HEK293 (cell line): ENCODE measurements around the gene TNKS2.

Experiments
- CTCF ChIA-PET: fragments of 350-600 bp; formaldehyde crosslinking; extraction: SDS; loops from one replicate; lab custom pipeline; 2021; ENCODE audit warnings: antibody characterized with exemption; lab: Yijun Ruan, JAX
- POLR2A ChIA-PET: fragments of 300-600 bp; formaldehyde crosslinking; extraction: SDS; loops from one replicate; lab custom pipeline; 2020; ENCODE audit warnings: antibody characterized with exemption, inconsistent platforms; lab: Yijun Ruan, JAX
- H3K27ac ChIP-seq: fragments of 200-500 bp; sonication (Bioruptor generic); 2 replicates; pipeline ENCODE4 v1.5.1; 2014; ENCODE audit warnings: low read depth, low read length, control low read depth, inconsistent platforms; ENCODE audit errors: extremely low read depth
- H3K36me3 ChIP-seq, 2 experiments: fragments of 200-500 bp in 1 of 2; sonication (Bioruptor generic) in 1 of 2; 1 replicate in 1 of 2; 2 replicates in 1 of 2; pipeline ENCODE4 v1.5.1; 2014 to 2017; ENCODE audit warnings: inconsistent platforms in 2 of 2, low read length in 2 of 2; ENCODE audit not compliant: control insufficient read depth in 2 of 2, insufficient read depth in 1 of 2
- H3K4me1 ChIP-seq: fragments of 200-500 bp; sonication (Bioruptor generic); 2 replicates; pipeline ENCODE4 v1.5.1; 2014; ENCODE audit warnings: mild to moderate bottlenecking, low read length, inconsistent platforms; ENCODE audit not compliant: control insufficient read depth, insufficient read depth
- H3K4me3 ChIP-seq: 2 replicates; pipeline ENCODE4 v1.5.1; 2011; ENCODE audit warnings: low read depth, mild to moderate bottlenecking, control low read depth, low read length, moderate library complexity
- H3K9me3 ChIP-seq: fragments of 200-500 bp; sonication (Bioruptor generic); 2 replicates; pipeline ENCODE4 v1.5.1; 2014; ENCODE audit warnings: low read depth, low read length, inconsistent platforms; ENCODE audit not compliant: control insufficient read depth, insufficient read depth
- EGR2 ChIP-seq: fragments of 450-650 bp; formaldehyde crosslinking; IDR thresholded peaks from 2 replicates; pipeline ENCODE4 v1.5.1; 2016; ENCODE audit warnings: low read depth, missing biosample characterization, missing genetic modification characterization
- GFI1B ChIP-seq: fragments of 450-650 bp; formaldehyde crosslinking; IDR thresholded peaks from 2 replicates; pipeline ENCODE4 v1.5.1; 2016; ENCODE audit warnings: missing biosample characterization, missing genetic modification characterization
- SP2 ChIP-seq: fragments of 450-650 bp; formaldehyde crosslinking; IDR thresholded peaks from 2 replicates; pipeline ENCODE4 v1.5.1; 2016; ENCODE audit warnings: missing biosample characterization, missing genetic modification characterization
- SP7 ChIP-seq: fragments of 450-650 bp; formaldehyde crosslinking; IDR thresholded peaks from 2 replicates; pipeline ENCODE4 v1.5.1; 2016; ENCODE audit warnings: missing biosample characterization, missing genetic modification characterization
- TRIM28 ChIP-seq: IDR thresholded peaks from 2 replicates; pipeline ENCODE4 v1.6.1; 2011; ENCODE audit warnings: low read length, control low read depth, borderline replicate concordance
- WT1 ChIP-seq: fragments of 450-650 bp; formaldehyde crosslinking; IDR thresholded peaks from 2 replicates; pipeline ENCODE4 v1.5.1; 2016; ENCODE audit warnings: missing biosample characterization, missing genetic modification characterization
- YY2 ChIP-seq: fragments of 450-650 bp; formaldehyde crosslinking; IDR thresholded peaks from 2 replicates; pipeline ENCODE4 v1.5.1; 2016; ENCODE audit warnings: missing biosample characterization, missing genetic modification characterization
- ZFP41 ChIP-seq: fragments of 450-650 bp; formaldehyde crosslinking; IDR thresholded peaks from 2 replicates; pipeline ENCODE4 v1.5.1; 2016; ENCODE audit warnings: missing biosample characterization, missing genetic modification characterization, borderline replicate concordance
- ZNF10 ChIP-seq: fragments of 450-650 bp; formaldehyde crosslinking; IDR thresholded peaks from 2 replicates; pipeline ENCODE4 v1.5.1; 2017; ENCODE audit warnings: missing biosample characterization, missing genetic modification characterization
- ZNF133 ChIP-seq: fragments of 450-650 bp; formaldehyde crosslinking; IDR thresholded peaks from 2 replicates; pipeline ENCODE4 v1.5.1; 2016; ENCODE audit warnings: missing biosample characterization, missing genetic modification characterization
- ZNF146 ChIP-seq: fragments of 450-650 bp; formaldehyde crosslinking; IDR thresholded peaks from 2 replicates; pipeline ENCODE4 v1.5.1; 2016; ENCODE audit warnings: missing biosample characterization, missing genetic modification characterization
- ZNF184 ChIP-seq: fragments of 450-650 bp; IDR thresholded peaks from 2 replicates; pipeline ENCODE4 v1.5.1; 2018; ENCODE audit warnings: missing biosample characterization, mild to moderate bottlenecking, missing genetic modification characterization
- ZNF26 ChIP-seq: fragments of 450-650 bp; formaldehyde crosslinking; IDR thresholded peaks from 2 replicates; pipeline ENCODE4 v1.5.1; 2016; ENCODE audit warnings: missing biosample characterization, missing genetic modification characterization
- ZNF335 ChIP-seq: fragments of 450-650 bp; formaldehyde crosslinking; conservative IDR thresholded peaks from 2 replicates; pipeline ENCODE4 v1.5.1; 2016; ENCODE audit warnings: missing biosample characterization, missing genetic modification characterization
- ZNF350 ChIP-seq: fragments of 450-650 bp; formaldehyde crosslinking; IDR thresholded peaks from 2 replicates; pipeline ENCODE4 v1.5.0; 2017; ENCODE audit warnings: missing biosample characterization, mild to moderate bottlenecking, missing genetic modification characterization
- ZNF362 ChIP-seq: fragments of 450-650 bp; formaldehyde crosslinking; IDR thresholded peaks from 2 replicates; pipeline ENCODE4 v1.5.1; 2016; ENCODE audit warnings: missing biosample characterization, missing genetic modification characterization
- ZNF391 ChIP-seq: fragments of 450-650 bp; formaldehyde crosslinking; IDR thresholded peaks from 2 replicates; pipeline ENCODE4 v1.5.1; 2016; ENCODE audit warnings: low read depth, missing biosample characterization, missing genetic modification characterization, borderline replicate concordance
- ZNF433 ChIP-seq: fragments of 450-650 bp; formaldehyde crosslinking; IDR thresholded peaks from 2 replicates; pipeline ENCODE4 v1.5.1; 2016; ENCODE audit warnings: missing biosample characterization, missing genetic modification characterization, low read depth
- ZNF561 ChIP-seq: fragments of 450-650 bp; IDR thresholded peaks from 2 replicates; pipeline ENCODE4 v1.5.1; 2018; ENCODE audit warnings: missing biosample characterization, missing genetic modification characterization, borderline replicate concordance
- ZNF610 ChIP-seq: fragments of 450-650 bp; formaldehyde crosslinking; IDR thresholded peaks from 2 replicates; pipeline ENCODE4 v1.5.1; 2016; ENCODE audit warnings: missing biosample characterization, missing genetic modification characterization, borderline replicate concordance
- ZNF654 ChIP-seq: fragments of 450-650 bp; formaldehyde crosslinking; IDR thresholded peaks from 2 replicates; pipeline ENCODE4 v1.5.1; 2016; ENCODE audit warnings: low read depth, missing biosample characterization, missing genetic modification characterization
- ZNF664 ChIP-seq: fragments of 450-650 bp; formaldehyde crosslinking; IDR thresholded peaks from 2 replicates; pipeline ENCODE4 v1.5.1; 2016; ENCODE audit warnings: missing biosample characterization, missing genetic modification characterization
- ZNF747 ChIP-seq: fragments of 450-650 bp; formaldehyde crosslinking; IDR thresholded peaks from 2 replicates; pipeline ENCODE4 v1.5.1; 2016; ENCODE audit warnings: missing biosample characterization, missing genetic modification characterization
- ZXDB ChIP-seq: fragments of 450-650 bp; formaldehyde crosslinking; IDR thresholded peaks from 2 replicates; pipeline ENCODE4 v1.5.1; 2016; ENCODE audit warnings: missing biosample characterization, missing genetic modification characterization
- TF ChIP-seq, protein P1 (sequence below): fragments of 450-650 bp; formaldehyde crosslinking; IDR thresholded peaks from 2 replicates; pipeline ENCODE4 v1.5.1; 2016; ENCODE audit warnings: missing biosample characterization, missing genetic modification characterization
- TF ChIP-seq, protein P2 (sequence below): fragments of 450-650 bp; formaldehyde crosslinking; IDR thresholded peaks from 2 replicates; pipeline ENCODE4 v1.5.1; 2017; ENCODE audit warnings: missing biosample characterization, missing genetic modification characterization

Gene TNKS2

DNA sequence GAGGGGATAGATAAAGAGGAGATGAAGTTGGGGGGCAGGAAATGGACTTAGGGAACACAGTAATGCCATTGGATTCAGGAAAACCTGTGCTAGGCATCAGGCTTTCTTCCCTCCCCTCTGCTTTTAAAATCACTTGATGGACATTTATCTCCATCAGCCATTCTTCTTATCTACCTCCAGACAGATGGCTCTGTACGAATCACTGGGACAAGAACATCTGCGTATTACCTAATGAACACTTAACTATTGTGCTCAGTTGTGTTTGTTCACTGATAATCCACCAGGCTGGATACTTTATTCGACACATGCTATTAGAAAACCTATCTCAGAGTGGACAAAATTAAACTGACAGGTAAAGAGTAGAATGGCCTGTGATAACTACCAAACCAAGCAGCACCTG lies 40.0 kb downstream of the TNKS2 start:
- Histone ChIP-seq H3K9me3 (no peaks in the 10 kb centered on the region), H3K4me3 (no peak overlapping the region), H3K27ac (no peak overlapping the region), H3K4me1 (no peaks in the 10 kb centered on the region), H3K36me3 (peaks cover 75 to 86% of the 10 kb centered on the region in 2 experiments)
- TF ChIP-seq TRIM28: no peak
- no peak for TF ChIP-seq EGR2 (tag by site-specific recombination)
- no peak for TF ChIP-seq WT1
- TF ChIP-seq ZNF664 (tag by site-specific recombination): no peak
- no peak for TF ChIP-seq ZXDB (tag by site-specific recombination)
- TF ChIP-seq YY2: no peak
- 0 out of 2 replicates have a peak, but pooled peaks have one; percentile 2 for TF ChIP-seq ZNF362 (tag by site-specific recombination)
- ChIA-PET CTCF (interaction anchor here (0.7 kb wide), 1 partner anchor 12 kb away, joined by 4 read pairs; no protein-coding TSS in a partner anchor), POLR2A (no interaction called here)

GRCh38 chr10:91843083-91843482 lies 44.9 kb downstream of the TNKS2 start:
- ChIA-PET CTCF (interaction anchor here (0.7 to 2.1 kb wide), 2 partner anchors 21 to 70 kb away, joined by 5 to 6 read pairs; no protein-coding TSS in a partner anchor), POLR2A (no interaction called here)
- Histone ChIP-seq H3K4me3 (no peak overlapping the region), H3K36me3 (peaks cover 66 to 86% of the 10 kb centered on the region in 2 experiments), H3K4me1 (no peaks in the 10 kb centered on the region), H3K27ac (no peak overlapping the region), H3K9me3 (no peaks in the 10 kb centered on the region)
- TF ChIP-seq ZFP41 (tag by site-specific recombination) (no peak), ZNF10 (tag by site-specific recombination) (no peak), ZNF610 (tag by site-specific recombination) (no peak), ZNF26 (no peak), ZNF133 (no peak), ZNF391 (tag by site-specific recombination) (no peak), SP2 (tag by site-specific recombination) (no peak), ZNF747 (tag by site-specific recombination) (no peak), ZNF335 (tag by site-specific recombination) (no peak), GFI1B (tag by site-specific recombination) (no peak), ZXDB (tag by site-specific recombination) (no peak), SP7 (tag by site-specific recombination) (no peak), ZNF184 (tag by site-specific recombination) (no peak)

- ChIA-PET CTCF (interaction anchor here (0.6 to 1.8 kb wide), 13 partner anchors 10 to 1907 kb away, joined by 3 to 20 read pairs (median 4); no protein-coding TSS in a partner anchor), POLR2A (no interaction called here)
- TF ChIP-seq ZNF350 (tag by site-specific recombination) (no peak), ZNF654 (tag by site-specific recombination) (peak; percentile 27; the same call in 1 of the 2 replicates), ZNF433 (tag by site-specific recombination) (no peak), ZNF561 (tag by site-specific recombination) (no peak), YY2 (no peak), ZNF146 (tag by site-specific recombination) (no peak)
- TF ChIP-seq, protein P1, sequence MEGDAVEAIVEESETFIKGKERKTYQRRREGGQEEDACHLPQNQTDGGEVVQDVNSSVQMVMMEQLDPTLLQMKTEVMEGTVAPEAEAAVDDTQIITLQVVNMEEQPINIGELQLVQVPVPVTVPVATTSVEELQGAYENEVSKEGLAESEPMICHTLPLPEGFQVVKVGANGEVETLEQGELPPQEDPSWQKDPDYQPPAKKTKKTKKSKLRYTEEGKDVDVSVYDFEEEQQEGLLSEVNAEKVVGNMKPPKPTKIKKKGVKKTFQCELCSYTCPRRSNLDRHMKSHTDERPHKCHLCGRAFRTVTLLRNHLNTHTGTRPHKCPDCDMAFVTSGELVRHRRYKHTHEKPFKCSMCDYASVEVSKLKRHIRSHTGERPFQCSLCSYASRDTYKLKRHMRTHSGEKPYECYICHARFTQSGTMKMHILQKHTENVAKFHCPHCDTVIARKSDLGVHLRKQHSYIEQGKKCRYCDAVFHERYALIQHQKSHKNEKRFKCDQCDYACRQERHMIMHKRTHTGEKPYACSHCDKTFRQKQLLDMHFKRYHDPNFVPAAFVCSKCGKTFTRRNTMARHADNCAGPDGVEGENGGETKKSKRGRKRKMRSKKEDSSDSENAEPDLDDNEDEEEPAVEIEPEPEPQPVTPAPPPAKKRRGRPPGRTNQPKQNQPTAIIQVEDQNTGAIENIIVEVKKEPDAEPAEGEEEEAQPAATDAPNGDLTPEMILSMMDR (tag by site-specific recombination): peak; percentile 38; the same call in 1 of the 2 replicates
- TF ChIP-seq, protein P2, sequence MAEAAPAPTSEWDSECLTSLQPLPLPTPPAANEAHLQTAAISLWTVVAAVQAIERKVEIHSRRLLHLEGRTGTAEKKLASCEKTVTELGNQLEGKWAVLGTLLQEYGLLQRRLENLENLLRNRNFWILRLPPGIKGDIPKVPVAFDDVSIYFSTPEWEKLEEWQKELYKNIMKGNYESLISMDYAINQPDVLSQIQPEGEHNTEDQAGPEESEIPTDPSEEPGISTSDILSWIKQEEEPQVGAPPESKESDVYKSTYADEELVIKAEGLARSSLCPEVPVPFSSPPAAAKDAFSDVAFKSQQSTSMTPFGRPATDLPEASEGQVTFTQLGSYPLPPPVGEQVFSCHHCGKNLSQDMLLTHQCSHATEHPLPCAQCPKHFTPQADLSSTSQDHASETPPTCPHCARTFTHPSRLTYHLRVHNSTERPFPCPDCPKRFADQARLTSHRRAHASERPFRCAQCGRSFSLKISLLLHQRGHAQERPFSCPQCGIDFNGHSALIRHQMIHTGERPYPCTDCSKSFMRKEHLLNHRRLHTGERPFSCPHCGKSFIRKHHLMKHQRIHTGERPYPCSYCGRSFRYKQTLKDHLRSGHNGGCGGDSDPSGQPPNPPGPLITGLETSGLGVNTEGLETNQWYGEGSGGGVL (tag by site-specific recombination): no peak
- H3K4me1 ChIP-seq: no peaks in the 10 kb centered on the region
- no peaks in the 10 kb centered on the region for H3K9me3 ChIP-seq
- H3K36me3 ChIP-seq: peaks cover 72 to 84% of the 10 kb centered on the region in 2 experiments
- H3K4me3 ChIP-seq: no peak overlapping the region
- no peak overlapping the region for H3K27ac ChIP-seq
Observed at GRCh38 chr10:91856637-91857036, 58.4 kb downstream of the TNKS2 start.
